Measurements from ENCODE around the gene ZNF468.
"Not testable (repeated sequence)": the region's sequence is repeated elsewhere in the genome, so short reads cannot be mapped to it uniquely, and the experiment has no call there.

Gene ZNF468

DNA sequence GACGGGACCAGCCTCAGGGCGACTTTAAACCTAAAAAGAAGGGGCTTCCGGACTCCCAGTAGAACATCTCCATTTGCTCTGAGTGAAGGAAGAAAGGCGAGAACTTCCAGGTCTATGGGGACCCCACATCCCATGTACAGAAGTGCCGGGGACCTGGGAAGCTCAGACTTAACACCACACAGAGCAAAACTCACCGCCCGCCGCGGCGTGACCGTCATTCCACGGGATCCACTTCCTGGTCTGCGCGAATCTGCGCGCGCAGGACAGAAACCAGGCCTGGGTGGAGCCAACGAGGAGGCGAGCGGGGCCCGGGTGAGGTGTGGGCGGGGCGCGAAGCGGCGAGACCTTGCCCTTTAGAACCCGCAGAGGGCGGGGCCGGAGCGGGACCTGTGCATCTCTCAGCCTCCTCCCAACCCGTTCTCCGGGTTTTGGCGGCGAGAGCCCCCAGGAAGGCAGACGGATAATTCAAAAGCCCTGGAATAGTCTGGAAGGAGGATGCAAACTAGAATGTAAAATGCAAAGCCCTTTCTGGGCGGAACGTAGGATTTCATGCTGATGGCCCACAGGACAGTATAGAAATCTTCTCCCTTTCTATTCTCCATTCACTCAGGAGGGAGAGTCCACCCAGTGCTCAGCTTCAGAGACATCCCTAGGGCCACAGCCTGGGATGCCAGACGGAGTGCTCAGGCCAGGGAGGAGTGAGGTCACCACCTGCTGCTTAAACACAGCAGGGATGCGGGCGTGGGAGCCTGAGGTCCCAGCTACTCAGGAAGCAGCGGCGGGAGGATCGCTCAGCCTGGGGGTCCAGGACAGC is at the start of gene ZNF468:
Gene ZNF468, minus strand, starts transcription at position 242 of the 814 bp plus-strand sequence. CDS start 3,347 bp downstream, outside the sequence.
- DNase-seq = peak; percentile 81

DNA sequence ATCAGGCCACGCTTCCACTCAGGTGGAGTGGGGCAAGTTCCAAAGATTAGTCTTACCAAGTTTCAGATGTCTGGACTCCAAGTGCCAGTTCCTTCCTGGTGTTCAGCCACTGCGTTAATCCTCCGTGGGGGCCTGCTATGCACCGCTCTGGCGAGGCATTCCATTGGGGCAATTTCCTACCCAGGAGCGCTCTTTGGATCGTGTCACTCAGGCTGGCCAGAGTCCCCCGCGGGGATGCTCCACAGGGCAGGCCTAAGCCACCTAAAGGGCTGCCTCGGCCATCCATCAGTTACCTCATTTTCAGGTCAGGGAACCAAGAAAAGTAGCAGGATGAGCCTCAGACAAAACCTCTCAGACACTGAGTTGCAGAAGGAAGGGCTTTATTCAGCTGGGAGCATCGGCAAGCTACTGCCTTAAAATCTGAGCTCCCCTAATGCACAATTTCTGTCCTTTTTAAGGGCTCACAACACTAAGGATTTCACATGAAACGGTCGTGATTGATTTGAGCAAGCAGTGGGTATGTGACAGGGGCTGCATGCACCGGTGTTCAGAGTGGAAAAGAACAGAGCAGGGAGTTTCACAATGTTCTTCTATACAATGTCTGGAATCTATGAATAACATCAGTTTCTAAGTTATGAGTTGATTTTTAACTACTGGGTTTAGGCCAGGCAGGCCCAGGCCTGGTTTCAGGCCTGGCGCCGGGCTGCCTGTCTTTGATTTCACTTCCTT is 46.8 kb upstream of the ZNF468 start:
- DNase-seq = not testable (repeated sequence)

DNA sequence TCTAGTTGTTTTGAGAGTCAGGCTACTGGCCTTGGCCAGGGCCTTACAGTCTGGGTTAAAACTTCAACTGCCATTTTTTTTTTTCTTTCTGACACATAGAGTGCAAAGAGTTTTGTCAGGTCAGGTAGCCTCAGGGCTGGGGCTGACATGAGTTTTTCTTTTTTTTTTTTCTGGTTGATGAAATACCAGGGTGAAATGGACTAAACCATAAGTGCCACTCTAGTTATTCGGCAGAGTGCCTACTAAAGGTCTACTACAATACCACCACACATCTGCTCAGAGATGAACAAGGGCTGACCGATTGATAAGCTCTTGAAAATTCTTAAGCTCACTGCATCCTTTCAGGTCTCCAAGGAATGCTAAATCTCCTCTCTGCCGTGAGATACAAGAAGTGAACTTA is 44.4 kb upstream of the ZNF468 start:
- DNase-seq = no peak

DNA sequence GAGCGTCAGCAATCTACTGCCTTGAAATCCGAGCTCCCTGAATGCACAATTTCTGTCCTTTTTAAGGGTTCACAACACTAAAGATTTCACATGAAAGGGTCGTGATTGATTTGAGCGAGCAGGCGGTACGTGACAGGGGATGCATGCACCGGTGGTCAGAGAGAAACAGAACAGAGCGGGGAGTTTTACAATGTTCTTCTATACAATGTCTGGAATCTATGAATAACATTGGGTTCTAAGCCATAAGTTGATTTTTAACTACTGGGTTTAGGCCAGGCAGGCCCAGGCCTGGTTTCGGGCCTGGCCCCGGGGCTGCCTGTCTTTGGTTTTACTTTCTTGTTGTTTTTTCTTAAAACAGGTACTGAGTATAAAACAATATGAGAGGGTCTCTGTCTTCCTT is 41.2 kb upstream of the ZNF468 start:
- not testable (repeated sequence) for DNase-seq

DNA sequence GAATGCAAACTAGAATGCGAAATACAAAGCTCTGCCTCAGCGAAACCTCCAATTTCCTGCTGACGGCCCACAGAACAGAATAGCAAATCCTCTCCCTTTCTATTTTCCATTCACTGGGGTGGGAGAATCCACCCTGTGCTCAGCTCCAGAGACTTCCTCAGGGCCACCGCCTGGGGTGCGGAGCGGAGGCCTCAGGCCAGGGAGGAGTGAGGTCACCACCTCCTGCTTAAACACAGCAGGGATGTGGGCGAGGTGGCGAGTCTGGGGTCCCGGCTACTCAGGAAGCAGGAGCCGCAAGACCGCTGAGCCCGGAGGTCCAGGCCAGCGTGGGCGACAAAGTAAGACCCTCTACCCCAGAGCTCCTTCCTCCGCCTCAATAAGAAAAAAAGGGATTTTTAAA is 40.7 kb upstream of the ZNF468 start:
- DNase-seq = no peak

DNA sequence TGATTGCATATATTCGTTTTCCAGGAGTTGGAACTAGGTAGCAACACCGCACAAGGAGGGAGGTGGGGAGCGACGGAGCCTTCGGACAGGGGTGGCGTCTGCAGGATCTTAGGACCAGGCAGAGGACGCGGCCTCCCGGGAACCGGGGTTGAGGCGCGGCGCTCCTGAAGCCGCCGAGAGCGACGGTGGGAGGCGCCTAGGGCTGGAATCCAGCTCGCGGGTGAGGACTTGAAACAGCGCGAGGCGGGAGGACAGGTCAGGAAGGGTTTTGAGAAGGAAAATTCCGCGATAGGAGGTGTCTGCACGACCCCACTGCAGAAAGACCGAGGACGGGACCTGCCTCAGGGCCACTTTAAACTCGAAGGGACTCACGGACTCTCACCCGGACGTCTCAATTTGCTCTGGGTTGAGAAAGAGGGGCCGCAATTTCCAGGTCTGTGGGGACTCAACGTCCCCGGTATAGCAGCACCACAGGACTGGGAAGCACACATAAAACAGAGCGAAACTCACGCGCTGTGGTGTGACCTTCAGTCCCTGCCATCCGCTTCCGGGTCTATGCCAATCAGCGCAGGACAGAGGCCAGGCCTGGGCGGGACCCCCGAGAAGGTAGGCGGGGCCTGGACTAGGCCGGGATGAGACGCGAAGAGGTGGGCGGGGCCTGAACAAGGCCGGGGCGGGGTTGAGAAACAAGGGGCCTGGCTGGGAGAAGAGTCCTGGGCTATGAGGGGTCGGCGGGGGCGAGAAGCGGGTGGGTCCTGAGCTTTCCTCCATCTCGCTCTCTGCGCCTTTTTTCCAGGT is 39.9 kb upstream of the ZNF468 start, which contains the start of gene ZNF320:
Gene ZNF320, minus strand, starts transcription at position 498 of the 798 bp plus-strand sequence. CDS start 7,380 bp downstream, outside the sequence.
- peak; percentile 95 for DNase-seq

DNA sequence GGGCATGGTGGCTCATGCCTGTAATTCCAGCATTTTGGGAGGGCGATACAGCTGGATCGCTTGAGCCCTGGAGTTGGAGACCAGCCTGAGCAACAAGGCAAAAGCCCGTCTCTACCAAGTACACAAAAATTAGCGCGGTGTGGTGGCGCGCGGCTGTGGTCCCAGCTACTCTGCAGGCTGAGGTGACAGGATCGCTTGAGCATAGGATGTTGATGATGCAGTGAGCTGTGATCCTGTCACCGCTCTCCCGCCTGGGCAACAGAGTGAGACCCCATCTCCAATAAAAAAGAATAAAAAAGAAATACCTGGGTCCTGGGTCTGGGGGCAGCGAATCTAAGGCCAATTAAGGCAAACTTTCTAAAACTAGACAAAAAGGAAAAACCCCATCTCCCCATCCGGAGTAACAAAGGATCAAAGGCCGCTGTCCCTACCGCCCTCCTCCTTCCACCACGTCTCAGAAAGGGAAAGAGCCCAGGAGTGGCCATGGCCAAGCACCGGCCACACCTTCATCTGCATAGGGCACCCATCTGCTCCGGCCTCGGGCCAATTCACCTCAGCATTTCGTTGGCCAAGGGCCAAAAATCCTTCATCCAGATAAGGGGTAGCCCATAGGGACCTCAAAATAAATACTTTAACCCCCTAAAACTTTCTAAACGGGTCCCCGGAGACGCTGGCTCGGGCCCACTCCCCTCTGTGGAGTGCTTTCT is 39.2 kb upstream of the ZNF468 start:
- no peak for DNase-seq

DNA sequence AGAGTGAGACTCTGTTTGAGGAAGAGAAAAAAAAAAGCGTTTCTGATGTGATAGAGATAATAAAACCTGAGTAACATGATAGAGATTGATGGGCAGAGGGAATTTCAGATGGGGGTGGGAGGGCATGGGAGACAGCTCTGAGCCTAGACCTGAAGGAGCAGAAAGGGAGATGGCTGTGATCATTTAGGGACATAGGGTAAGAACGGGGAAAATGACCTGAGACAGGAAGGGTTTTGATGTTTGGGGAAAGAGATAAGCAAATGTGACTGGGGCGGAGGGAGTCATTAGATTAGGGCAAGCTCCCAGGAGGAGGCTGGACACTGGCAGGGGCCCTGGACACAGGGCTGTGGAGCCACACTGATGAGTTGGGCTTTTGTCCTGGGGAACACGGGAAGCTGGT is 33.9 kb upstream of the ZNF468 start:
- DNase-seq = no peak

DNA sequence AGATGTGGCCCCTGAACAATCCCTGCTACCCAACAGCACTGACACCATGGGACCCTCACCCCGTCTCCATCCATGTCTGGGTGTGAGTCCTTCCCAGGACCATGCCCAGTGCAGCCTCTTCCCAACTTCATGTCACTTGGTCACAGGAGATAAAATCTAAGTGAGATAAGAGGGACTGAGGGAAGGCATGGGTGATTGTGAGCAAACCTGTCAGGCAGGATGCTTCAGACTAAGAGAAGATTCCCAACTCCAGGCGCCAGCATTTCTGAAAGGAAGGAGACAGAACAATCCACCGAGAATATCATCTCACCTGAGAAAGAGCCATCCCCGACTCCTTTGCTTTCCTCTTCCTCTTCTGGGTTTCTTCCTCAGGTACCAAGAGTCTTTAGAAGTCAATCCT is 32.5 kb upstream of the ZNF468 start:
- DNase-seq = no peak

DNA sequence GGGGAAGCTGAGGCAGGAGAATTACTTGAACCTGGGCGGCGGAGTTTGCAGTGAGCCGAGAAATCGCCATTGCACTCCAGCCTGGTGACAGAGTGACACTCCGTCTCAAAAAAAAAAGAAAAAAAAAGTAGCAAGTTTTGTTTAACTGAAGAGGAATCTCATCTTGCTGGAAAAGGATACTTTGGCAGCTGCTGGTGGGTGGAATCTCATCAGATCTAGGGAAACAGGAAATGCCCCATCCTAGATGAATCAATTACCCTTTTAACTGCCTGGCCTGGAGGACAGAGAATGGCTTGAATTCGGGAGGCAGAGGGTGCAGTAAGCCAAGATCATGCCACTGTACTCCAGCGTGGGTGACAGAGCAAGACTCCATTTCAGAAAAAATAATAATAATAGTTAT is 31.7 kb upstream of the ZNF468 start:
- DNase-seq = no peak

DNA sequence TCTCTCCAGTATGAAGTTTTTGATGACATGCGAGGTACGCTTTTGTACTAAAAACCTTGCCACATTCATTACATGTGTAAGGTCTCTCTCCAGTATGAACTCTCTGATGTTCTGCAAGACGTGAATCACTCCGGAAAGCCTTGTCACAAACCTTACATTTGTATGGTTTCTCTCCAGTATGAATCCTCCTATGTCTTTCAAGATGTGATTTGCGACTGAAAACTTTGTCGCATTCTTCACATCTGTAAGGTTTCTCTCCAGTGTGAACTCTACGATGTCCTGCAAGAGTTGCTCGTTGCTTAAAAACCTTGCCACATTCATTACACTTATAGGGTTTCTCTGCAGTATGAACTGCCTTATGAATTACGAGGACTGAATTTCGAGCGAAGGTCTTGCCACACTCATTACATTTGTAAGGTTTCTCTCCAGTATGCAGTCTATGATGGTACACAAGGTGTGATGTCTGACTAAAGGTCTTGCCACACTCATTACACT is 23.5 kb upstream of the ZNF468 start:
- no peak for DNase-seq

DNA sequence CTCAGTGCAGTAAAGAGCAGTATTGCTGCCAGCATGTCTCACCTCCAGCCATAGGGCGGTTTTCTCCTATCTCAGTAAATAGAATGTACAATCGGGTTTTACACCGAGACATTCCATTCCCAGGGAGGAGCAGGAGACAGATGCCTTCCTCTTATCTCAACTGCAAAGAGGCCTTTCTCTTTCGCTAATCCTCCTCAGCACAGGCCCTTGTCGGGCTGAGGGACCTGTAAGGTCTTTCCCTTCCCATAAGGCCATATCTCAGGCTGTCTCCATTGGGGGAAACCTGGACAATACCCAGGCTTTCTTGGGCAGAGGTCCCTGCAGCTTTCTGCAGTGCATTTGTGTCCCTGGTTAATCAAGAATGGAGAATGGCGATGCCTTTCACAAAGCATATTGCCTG is 15.6 kb upstream of the ZNF468 start:
- not testable (repeated sequence) for DNase-seq

DNA sequence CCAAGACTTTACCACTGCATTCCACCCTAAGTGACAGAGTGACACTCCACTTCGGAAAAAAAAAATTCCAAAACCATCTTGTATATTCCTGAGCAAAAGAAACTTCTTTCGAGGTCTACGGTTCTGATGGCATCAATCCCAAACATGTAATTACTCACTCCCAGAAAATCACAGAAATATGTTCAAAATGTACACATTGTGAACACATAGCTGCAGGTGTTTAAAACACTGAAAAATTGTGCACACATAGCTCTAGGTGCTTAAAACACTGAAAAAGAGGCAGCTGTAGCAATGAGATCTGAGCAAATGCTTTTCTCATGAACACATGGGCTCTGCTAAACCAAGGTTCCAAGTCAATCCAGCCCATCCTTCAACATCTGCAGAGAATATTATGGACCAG is 14.0 kb upstream of the ZNF468 start:
- DNase-seq = no peak

DNA sequence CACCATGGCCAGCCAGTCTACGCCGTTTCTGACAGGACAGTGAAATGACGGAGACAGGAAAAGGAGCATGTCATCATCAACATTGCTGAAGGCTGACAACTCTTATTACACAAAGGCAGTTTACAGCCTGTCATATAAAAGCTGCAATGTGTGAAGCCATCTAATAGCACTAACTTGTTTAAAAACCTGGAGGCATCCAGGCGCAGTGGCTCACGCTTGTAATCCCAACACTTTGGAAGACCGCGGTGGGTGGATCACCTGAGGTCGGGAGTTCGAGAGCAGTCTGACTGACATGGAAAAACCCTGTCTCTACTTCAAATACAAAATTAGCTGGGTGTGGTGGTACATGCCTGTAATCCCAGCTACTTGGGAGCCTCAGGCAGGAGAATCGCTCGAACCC is 10.6 kb upstream of the ZNF468 start:
- not testable (repeated sequence) for DNase-seq

DNA sequence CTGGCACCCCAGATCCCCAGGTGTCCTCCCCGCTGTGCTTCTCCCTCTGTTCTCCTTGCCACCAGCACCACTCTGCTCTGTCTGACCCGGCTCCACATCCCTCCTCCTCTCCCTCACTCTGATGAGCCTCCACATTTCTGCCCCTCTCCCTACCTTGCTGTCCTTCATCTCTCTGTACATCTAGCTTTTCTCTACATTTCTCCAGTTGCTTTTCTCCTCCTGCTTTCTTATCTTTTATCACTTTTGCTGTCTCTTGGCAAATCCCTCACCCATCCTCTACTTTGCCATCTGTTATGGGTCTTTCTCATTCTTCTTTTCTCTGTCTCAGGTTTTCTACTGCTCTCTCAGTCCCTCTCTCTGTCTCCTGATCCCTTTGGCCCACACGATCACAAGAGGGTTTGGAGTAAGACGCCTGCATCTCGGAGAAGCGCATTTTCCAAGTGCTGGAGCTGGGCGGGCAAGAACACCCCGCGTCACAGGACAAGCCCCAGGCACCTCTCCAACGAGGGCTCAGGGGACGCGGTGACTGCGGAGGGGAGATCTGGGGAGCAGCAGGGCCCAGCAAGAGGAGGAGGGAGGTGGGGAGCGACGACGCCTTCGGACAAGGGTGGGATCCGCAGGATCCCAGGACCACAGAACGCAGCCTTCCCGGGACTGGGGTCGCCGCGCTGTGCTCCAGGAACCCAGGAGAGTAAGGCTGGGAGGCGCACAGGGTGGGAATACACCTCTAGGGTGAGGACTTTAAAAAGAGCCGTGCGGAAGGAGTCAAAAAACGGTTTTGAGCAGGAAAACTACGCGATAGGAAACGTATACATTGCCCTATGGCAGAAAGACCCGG is 660 bp downstream of the ZNF468 start:
- DNase-seq = not testable (repeated sequence)

DNA sequence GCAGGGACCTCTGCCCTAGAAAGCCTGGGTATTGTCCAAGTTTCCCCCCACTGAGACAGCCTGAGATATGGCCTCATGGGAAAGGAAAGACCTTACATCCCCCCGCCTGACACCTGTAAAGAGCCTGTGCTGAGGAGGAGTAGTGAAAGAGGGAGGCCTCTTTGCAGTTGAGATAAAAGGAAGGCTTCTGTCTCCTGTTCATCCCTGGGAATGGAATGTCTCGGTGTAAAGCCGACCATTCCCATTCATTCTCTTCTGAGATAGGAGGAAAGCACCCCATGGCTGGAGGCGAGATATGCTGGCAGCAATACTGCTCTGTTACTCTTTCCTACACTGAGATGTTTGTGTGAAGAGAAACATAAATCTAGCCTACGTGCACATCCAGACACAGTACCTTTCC is 10.1 kb downstream of the ZNF468 start:
- DNase-seq = not testable (repeated sequence)

DNA sequence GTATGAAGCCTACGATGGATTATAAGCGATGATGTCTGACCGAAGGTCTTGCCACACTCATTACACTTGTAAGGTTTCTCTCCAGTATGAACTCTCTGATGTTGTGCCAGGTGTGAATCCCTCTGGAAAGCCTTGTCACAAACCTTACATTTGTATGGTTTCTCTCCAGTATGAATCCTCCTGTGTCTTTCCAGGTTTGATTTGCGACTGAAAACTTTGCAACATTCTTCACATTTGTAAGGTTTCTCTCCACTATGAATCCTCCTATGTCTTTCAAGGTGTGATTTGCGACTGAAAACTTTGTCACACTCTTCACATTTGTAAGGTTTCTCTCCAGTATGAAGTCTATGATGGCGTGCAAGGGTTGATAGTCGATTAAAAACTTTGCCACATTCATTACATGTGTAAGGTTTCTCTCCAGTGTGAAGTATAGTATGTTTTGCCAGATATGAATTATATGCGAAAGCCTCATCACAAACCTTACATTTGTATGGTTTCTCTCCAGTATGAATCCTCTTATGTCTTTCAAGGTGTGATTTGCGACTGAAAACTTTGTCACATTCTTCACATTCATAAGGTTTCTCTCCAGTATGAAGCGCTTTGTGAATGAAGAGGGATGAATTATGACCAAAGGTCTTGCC is 16.5 kb downstream of the ZNF468 start:
- DNase-seq = not testable (repeated sequence)

DNA sequence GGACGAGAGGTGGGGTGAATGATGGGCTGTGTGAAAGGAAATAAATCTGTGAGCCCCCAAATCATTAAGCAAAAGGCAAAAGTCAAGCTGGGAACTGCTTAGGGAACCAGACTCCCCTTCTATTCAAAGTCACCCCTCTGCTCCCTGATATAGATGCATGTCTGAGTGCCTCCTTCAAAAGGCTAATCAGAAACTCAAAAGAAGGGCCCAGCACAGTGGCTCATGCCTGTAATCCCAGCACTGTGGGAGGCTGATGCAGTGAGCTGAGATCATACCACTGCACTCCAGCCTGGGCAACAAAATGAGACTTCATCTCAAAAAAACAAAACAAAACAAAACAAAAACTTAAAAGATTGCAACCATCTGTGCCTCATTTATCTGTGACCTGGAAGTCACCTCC is 23.1 kb downstream of the ZNF468 start:
- DNase-seq = not testable (repeated sequence)

DNA sequence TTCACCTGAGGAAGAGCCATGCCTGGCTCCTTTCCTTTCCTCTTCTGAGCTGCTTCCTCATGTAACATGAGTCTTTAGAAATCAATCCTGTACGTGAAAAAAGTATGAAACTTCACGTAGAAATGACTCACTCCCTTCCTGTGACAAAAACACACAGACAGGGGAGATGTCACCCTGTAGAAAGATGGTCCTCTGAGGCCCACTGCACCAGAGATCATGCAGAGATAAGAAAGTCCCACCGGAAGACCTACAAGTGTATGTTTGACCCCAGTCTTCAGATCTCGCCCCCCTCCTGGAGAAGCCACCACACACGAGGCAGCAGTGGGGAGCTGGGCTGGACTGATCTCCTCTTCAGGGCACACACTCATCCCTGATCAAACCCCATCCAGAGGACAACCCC is 23.9 kb downstream of the ZNF468 start:
- peak; percentile 49 for DNase-seq

DNA sequence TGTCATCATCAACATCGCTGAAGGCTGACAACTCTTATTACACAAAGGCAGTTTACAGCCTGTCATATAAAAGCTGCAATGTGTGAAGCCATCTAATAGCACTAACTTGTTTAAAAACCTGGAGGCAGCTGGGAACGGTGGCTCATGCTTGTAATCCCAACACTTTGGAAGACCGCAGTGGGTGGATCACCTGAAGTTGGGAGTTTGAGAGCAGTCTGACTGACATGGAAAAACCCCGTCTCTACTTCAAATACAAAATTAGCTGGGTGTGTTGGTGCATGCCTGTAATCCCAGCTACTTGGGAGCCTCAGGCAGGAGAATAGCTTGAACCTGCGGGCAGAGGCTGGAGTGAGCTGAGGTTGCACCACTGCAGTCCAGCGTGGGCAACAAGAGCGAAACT is 27.6 kb downstream of the ZNF468 start:
- not testable (repeated sequence) for DNase-seq

DNA sequence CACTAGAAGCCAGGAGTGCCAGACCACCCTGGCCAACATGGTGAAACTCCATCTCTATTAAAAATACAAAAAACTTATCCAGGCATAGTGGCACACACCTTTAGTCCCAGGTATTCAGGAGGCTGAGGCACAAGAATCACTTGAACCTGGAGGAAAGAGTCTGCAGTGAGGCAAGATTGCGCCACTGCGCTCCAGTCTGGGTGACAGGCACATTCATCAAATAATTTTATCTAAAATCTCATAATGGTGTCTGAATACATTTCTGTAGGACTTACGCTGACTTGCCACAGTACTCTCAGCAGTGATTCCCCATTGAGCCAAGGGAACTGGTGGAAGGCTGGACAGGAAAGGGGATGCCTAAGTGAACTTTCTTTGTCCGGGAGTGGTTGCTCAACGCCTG is 31.7 kb downstream of the ZNF468 start:
- no peak for DNase-seq

All from CD4-positive, alpha-beta T cell treated with Interleukin-15 for 1 hour (primary cell).